Measurements from ENCODE around the gene PIK3C2G. TPM values are rescaled to one million over a fixed set of nuclear protein-coding genes. Genes with fewer than 3 reads are reported as not detected.

Gene PIK3C2G
- total and polyA plus RNA-seq, 8 donors, result 0.29 to 191 (median 48.7) TPM

- intact Hi-C loops (cut with DNase I; ENCODE audit: low total_unique reads), result no loop called here
- no peaks in the 10 kb centered on the region for H3K9me3 ChIP-seq
- no peak for DNase-seq
- H3K27me3 ChIP-seq, result no peaks in the 10 kb centered on the region
- no peak overlapping the region for H3K27ac ChIP-seq
- WGBS, 5 donors, result 0 to 83% (median 81%) methylated on average over 1 of the region's 1 CpG
- peaks cover 0 to 21% (median 14%) of the 10 kb centered on the region in 4 donors for H3K4me1 ChIP-seq
- no peak for TF ChIP-seq POLR2A (IDR thresholded peaks at IDR 0.05)
- H3K36me3 ChIP-seq, result no peaks in the 10 kb centered on the region
- no peak overlapping the region for H3K4me3 ChIP-seq
Measured at GRCh38 chr12:18277196-18277595, 15.9 kb downstream of the PIK3C2G start.

DNA sequence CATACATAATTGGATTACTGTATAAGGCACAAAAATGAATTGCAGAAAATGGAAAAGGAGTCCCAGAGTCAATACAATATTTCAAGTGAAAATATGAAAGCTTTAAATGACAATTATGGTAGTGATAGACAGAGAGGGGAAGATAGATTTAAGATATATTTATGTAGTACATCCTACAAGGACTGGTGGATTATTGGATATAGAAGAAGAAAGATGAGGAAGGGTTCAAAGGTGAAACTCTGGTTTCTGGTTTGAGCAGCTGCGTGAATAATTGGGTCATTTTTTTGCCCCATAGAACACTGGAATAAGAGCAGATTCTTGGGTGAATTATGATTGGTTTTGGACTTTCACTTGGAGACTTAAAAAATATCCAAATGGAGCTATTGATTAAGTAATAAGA, 19.4 kb downstream of the PIK3C2G start:
- no peak overlapping the region for H3K27ac ChIP-seq
- TF ChIP-seq EP300 (IDR thresholded peaks at IDR 0.05), result no peak
- no peak for TF ChIP-seq POLR2AphosphoS5 (IDR thresholded peaks at IDR 0.05)
- TF ChIP-seq, protein P1, sequence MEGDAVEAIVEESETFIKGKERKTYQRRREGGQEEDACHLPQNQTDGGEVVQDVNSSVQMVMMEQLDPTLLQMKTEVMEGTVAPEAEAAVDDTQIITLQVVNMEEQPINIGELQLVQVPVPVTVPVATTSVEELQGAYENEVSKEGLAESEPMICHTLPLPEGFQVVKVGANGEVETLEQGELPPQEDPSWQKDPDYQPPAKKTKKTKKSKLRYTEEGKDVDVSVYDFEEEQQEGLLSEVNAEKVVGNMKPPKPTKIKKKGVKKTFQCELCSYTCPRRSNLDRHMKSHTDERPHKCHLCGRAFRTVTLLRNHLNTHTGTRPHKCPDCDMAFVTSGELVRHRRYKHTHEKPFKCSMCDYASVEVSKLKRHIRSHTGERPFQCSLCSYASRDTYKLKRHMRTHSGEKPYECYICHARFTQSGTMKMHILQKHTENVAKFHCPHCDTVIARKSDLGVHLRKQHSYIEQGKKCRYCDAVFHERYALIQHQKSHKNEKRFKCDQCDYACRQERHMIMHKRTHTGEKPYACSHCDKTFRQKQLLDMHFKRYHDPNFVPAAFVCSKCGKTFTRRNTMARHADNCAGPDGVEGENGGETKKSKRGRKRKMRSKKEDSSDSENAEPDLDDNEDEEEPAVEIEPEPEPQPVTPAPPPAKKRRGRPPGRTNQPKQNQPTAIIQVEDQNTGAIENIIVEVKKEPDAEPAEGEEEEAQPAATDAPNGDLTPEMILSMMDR (IDR thresholded peaks at IDR 0.05), result no peak
- TF ChIP-seq POLR2A (IDR thresholded peaks at IDR 0.05), result no peak
- H3K9me3 ChIP-seq, result no peaks in the 10 kb centered on the region
- H3K4me3 ChIP-seq, result no peak overlapping the region
- no peaks in the 10 kb centered on the region for H3K36me3 ChIP-seq
- no peak for DNase-seq
- H3K4me1 ChIP-seq, result peaks cover 0 to 20% (median 8%) of the 10 kb centered on the region in 4 donors
- WGBS, 5 donors, result 90 to 95% (median 91%) methylated on average over 1 of the region's 1 CpG
- intact Hi-C loops (cut with DNase I; ENCODE audit: low total_unique reads), result no loop called here
- no peaks in the 10 kb centered on the region for H3K27me3 ChIP-seq

DNA sequence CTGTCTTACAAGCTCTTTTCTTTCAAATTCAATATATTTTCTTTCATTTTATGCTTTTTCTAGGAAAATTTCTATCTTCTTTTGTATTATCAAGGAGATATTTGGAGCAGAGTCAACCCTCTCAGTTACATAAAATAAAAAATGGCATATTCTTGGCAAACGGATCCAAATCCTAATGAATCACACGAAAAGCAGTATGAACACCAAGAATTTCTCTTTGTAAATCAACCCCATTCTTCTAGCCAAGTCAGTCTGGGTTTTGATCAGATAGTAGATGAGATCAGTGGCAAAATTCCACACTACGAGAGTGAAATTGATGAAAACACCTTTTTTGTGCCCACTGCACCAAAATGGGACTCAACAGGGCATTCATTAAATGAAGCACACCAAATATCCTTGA, 20.6 kb downstream of the PIK3C2G start:
- H3K4me1 ChIP-seq, result peaks cover 0 to 12% (median 4%) of the 10 kb centered on the region in 4 donors
- TF ChIP-seq EP300 (IDR thresholded peaks at IDR 0.05), result no peak
- TF ChIP-seq POLR2AphosphoS5 (IDR thresholded peaks at IDR 0.05), result no peak
- no peak for TF ChIP-seq POLR2A (IDR thresholded peaks at IDR 0.05)
- TF ChIP-seq, protein P1 (IDR thresholded peaks at IDR 0.05), result no peak
- no peak overlapping the region for H3K4me3 ChIP-seq
- H3K27me3 ChIP-seq, result no peaks in the 10 kb centered on the region
- no peak overlapping the region for H3K27ac ChIP-seq
- 75 to 88% (median 83%) methylated on average over 3 of the region's 3 CpGs for WGBS, 5 donors
- no peaks in the 10 kb centered on the region for H3K9me3 ChIP-seq
- DNase-seq, result no peak
- intact Hi-C loops (cut with DNase I; ENCODE audit: low total_unique reads), result no loop called here
- no peaks in the 10 kb centered on the region for H3K36me3 ChIP-seq

- Histone ChIP-seq H3K27me3 (no peaks in the 10 kb centered on the region), H3K9me3 (no peaks in the 10 kb centered on the region), H3K4me1 (peaks cover 0 to 5% (median 2%) of the 10 kb centered on the region in 4 donors), H3K27ac (no peak overlapping the region), H3K36me3 (peaks cover 0 to 6% (median 0%) of the 10 kb centered on the region in 4 donors), H3K4me3 (no peak overlapping the region)
- TF ChIP-seq POLR2AphosphoS5 (IDR thresholded peaks at IDR 0.05), result no peak
- TF ChIP-seq EP300 (IDR thresholded peaks at IDR 0.05), result no peak
- no peak for TF ChIP-seq POLR2A (IDR thresholded peaks at IDR 0.05)
- TF ChIP-seq, protein P1 (IDR thresholded peaks at IDR 0.05), result no peak
- 68 to 85% (median 82%) methylated on average over 4 of the region's 4 CpGs for WGBS, 5 donors
- DNase-seq, result peak in 1 of 2 donors; percentile 30
- intact Hi-C loops (cut with DNase I; ENCODE audit: low total_unique reads), result no loop called here
Measured at GRCh38 chr12:18283831-18284230, 22.5 kb downstream of the PIK3C2G start.

DNA sequence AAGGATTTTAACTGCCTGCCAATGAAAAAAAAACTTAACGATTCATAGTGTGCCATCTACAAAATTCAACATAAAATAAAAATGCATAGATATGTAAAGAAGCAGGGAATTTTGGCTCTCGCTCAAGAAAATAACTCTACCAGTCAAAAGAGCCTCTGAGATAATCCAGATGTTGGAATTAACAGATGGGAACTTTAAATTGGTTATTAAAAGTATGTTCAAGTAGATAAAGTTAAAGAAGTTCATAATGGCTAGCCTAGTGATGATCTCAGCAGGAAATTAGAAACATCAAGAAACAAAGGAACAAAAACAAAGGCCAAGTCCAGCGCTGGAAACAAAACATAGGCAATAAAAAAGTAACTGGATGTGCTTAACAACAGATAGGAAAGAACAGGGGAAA, 23.1 kb downstream of the PIK3C2G start:
- TF ChIP-seq POLR2AphosphoS5 (IDR thresholded peaks at IDR 0.05) (no peak), POLR2A (IDR thresholded peaks at IDR 0.05) (no peak), EP300 (IDR thresholded peaks at IDR 0.05) (no peak)
- TF ChIP-seq, protein P1 (IDR thresholded peaks at IDR 0.05), result no peak
- no peaks in the 10 kb centered on the region for H3K9me3 ChIP-seq
- peaks cover 0 to 6% (median 0%) of the 10 kb centered on the region in 4 donors for H3K36me3 ChIP-seq
- intact Hi-C loops (cut with DNase I; ENCODE audit: low total_unique reads), result no loop called here
- peak in 1 of 2 donors; percentile 49 for DNase-seq
- 46 to 73% (median 64%) methylated on average over 3 of the region's 3 CpGs for WGBS, 5 donors
- no peak overlapping the region for H3K4me3 ChIP-seq
- H3K27ac ChIP-seq, result no peak overlapping the region
- H3K27me3 ChIP-seq, result no peaks in the 10 kb centered on the region
- peaks cover 0 to 5% (median 2%) of the 10 kb centered on the region in 4 donors for H3K4me1 ChIP-seq

Data from stomach (tissue), 9 donors.